Measurements from ENCODE around the gene FANCM. TPM values are rescaled to one million over a fixed set of nuclear protein-coding genes. Genes with fewer than 3 reads are reported as not detected.
"Not testable (repeated sequence)": the region's sequence is repeated elsewhere in the genome, so short reads cannot be mapped to it uniquely, and the experiment has no call there.

The FANCM gene
- total RNA-seq, 1 donor from 2014 or later, result 9.6 TPM

DNA sequence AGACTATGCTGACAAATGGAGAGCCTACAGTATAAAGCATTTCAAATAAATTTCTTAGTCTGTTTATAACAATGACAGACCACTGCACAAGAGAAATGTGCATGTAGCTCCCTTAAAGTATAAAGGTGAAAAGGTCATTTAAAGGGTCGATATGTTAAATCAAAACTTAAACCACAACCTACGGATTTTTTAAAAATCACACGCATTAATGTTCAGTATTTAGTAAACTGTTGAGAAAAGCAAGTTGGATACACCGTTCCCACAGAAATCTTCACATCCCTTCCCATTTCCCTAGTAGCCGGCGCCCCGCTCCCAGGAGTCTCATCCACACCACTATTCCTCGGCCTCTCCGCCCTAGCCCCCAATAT, 2.1 kb upstream of the FANCM start:
- Mint-ChIP-seq H3K4me3 (ENCODE audit: unreplicated experiment) (peak overlapping the region; percentile 100), H3K27ac (ENCODE audit: unreplicated experiment) (peak overlapping the region; percentile 97)

DNA sequence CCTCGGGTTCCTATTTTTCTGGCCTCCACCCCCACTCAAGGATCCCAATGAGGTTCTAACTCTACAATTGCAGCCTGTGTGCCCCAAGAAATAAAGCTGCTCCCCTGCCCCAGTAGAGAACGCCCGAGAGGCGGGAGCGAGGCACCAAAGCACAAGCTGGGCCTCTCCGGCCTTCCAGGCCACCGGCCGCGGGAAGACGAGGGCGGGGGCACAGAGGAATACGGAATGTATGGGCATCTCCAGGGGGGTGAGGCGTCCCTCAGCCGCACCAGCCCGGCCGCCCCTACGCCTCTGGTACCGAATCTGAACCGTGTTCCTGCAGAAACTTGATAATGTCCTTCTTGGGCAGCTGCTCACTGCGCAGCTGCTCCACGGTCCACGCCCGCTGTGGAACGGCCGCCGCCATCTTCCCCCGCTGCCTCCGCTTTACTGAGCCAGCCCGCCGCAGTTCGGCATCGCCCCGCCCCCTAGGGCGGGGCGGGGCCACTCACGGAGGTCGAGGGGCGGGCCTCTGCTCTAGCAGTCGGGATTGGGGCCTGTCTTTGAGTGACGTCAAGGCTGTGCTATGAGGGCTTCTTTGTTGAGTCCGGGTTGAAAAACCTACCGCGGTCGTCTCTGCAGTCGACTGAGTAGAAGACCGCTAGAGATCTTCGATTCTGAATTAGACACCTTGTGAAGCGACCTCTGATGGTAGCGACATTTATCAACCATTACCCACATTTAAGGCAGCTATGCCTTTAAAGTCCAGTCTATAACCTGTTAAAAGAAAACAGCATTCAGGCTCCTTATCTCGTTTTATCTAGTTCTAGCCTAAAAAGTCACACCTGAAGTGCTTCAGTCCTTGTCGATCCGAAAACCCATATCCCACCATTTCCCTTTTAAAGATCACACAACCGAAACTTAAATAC, 1.4 kb upstream of the FANCM start, which contains the start of gene FKBP3:
TSS of gene FKBP3 (minus strand) at position 431 of the 908 bp plus-strand sequence. CDS start at position 406, 25 bp downstream.
- Mint-ChIP-seq H3K27me3 (ENCODE audit: unreplicated experiment) (no peaks in the 10 kb centered on the region), H3K4me3 (ENCODE audit: unreplicated experiment) (peak within 1 kb of the TSS; percentile 100), H3K4me1 (ENCODE audit: low read depth, unreplicated experiment) (peaks cover 14% of the 10 kb centered on the region), H3K27ac (ENCODE audit: unreplicated experiment) (peak within 1 kb of the TSS; percentile 97), H3K36me3 (ENCODE audit: unreplicated experiment) (no peaks in the 10 kb centered on the region), H3K9me3 (ENCODE audit: unreplicated experiment) (peaks cover 8% of the 10 kb centered on the region)
- peak; percentile 93 for DNase-seq
- TF ChIP-seq, protein P1, sequence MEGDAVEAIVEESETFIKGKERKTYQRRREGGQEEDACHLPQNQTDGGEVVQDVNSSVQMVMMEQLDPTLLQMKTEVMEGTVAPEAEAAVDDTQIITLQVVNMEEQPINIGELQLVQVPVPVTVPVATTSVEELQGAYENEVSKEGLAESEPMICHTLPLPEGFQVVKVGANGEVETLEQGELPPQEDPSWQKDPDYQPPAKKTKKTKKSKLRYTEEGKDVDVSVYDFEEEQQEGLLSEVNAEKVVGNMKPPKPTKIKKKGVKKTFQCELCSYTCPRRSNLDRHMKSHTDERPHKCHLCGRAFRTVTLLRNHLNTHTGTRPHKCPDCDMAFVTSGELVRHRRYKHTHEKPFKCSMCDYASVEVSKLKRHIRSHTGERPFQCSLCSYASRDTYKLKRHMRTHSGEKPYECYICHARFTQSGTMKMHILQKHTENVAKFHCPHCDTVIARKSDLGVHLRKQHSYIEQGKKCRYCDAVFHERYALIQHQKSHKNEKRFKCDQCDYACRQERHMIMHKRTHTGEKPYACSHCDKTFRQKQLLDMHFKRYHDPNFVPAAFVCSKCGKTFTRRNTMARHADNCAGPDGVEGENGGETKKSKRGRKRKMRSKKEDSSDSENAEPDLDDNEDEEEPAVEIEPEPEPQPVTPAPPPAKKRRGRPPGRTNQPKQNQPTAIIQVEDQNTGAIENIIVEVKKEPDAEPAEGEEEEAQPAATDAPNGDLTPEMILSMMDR (IDR thresholded peaks at IDR 0.05; ENCODE audit: partially characterized antibody, unreplicated experiment), result no peak

More for the DNA sequence above, 2.1 kb upstream of the FANCM start:
- Mint-ChIP-seq H3K9me3 (ENCODE audit: unreplicated experiment) (peaks cover 8% of the 10 kb centered on the region), H3K4me1 (ENCODE audit: low read depth, unreplicated experiment) (peaks cover 14% of the 10 kb centered on the region), H3K27me3 (ENCODE audit: unreplicated experiment) (no peaks in the 10 kb centered on the region), H3K36me3 (ENCODE audit: unreplicated experiment) (no peaks in the 10 kb centered on the region)
- TF ChIP-seq, protein P1 (IDR thresholded peaks at IDR 0.05; ENCODE audit: partially characterized antibody, unreplicated experiment), result no peak
- no peak for DNase-seq

DNA sequence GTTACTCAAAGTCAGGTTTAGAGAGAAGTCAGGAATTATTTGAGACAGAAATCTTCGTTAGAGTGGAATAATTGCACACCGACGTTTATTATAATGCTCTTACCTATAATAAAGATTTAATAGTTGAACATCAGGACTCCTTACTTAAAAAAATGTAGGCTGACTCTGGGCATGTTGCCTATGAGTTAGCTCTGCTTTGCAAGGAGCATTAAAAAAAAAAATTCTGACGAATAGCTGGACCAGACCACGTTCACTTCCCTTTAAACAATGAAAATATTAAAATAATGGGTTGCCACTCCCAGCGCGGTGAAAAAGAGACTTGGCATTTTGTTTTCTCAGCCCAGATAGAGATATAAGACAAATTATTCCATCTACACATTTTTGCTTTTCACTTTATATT, 574 bp upstream of the FANCM start:
- no peak for DNase-seq
- H3K4me3 Mint-ChIP-seq (ENCODE audit: unreplicated experiment), result peak overlapping the region; percentile 100
- H3K9me3 Mint-ChIP-seq (ENCODE audit: unreplicated experiment), result peaks cover 8% of the 10 kb centered on the region
- TF ChIP-seq, protein P1 (IDR thresholded peaks at IDR 0.05; ENCODE audit: partially characterized antibody, unreplicated experiment), result no peak
- H3K36me3 Mint-ChIP-seq (ENCODE audit: unreplicated experiment), result no peaks in the 10 kb centered on the region
- H3K4me1 Mint-ChIP-seq (ENCODE audit: low read depth, unreplicated experiment), result peaks cover 14% of the 10 kb centered on the region
- peak overlapping the region; percentile 69 for H3K27ac Mint-ChIP-seq (ENCODE audit: unreplicated experiment)
- H3K27me3 Mint-ChIP-seq (ENCODE audit: unreplicated experiment), result no peaks in the 10 kb centered on the region

DNA sequence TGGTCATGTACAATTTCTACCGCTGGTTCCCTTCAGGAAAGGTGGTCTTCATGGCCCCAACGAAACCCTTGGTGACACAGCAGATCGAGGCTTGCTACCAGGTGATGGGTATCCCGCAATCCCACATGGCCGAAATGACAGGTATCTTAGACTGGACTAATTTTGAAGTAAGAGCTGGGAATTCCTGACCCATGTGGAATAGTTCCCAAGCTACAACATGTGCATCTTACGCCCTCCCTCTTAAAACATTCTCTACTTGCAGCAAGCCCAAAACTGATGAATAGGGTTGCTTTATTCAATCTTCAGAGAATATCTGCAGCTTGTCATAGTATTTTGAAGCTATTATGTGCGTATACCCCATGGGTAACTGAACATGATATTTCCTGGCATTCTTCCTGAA, 669 bp downstream of the FANCM start:
- Mint-ChIP-seq H3K36me3 (ENCODE audit: unreplicated experiment) (no peaks in the 10 kb centered on the region), H3K27me3 (ENCODE audit: unreplicated experiment) (no peaks in the 10 kb centered on the region), H3K4me3 (ENCODE audit: unreplicated experiment) (peak overlapping the region; percentile 100), H3K4me1 (ENCODE audit: low read depth, unreplicated experiment) (peaks cover 14% of the 10 kb centered on the region), H3K9me3 (ENCODE audit: unreplicated experiment) (peaks cover 8% of the 10 kb centered on the region), H3K27ac (ENCODE audit: unreplicated experiment) (peak overlapping the region; percentile 69)
- no peak for DNase-seq
- TF ChIP-seq, protein P1 (IDR thresholded peaks at IDR 0.05; ENCODE audit: partially characterized antibody, unreplicated experiment), result no peak

DNA sequence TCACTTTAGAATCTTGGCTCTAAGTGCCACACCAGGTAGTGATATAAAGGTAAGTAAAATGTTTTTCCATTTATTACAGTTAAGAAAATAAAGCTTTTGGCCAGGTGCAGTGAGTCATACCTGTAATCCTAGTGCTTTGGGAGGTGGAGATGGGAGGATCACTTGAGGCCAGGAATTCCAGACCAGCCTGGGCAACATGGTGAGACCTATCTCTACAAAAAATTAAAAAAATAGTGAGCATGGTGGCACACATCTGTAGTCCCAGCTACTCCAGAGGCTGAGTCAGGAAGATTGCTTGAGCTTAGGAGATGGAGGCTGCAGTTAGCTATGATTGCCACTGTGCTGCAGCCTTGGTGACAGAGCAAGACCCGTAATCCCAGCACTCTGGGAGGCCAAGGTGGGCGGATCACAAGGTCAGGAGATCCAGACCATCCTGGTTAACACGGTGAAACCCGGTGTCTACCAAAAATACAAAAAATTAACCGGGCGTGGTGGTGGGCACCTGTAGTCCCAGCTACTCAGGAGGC, 5.0 kb downstream of the FANCM start:
- Mint-ChIP-seq H3K36me3 (ENCODE audit: unreplicated experiment) (no peaks in the 10 kb centered on the region), H3K4me3 (ENCODE audit: unreplicated experiment) (no peak overlapping the region), H3K27me3 (ENCODE audit: unreplicated experiment) (no peaks in the 10 kb centered on the region), H3K9me3 (ENCODE audit: unreplicated experiment) (no peaks in the 10 kb centered on the region), H3K27ac (ENCODE audit: unreplicated experiment) (no peak overlapping the region), H3K4me1 (ENCODE audit: low read depth, unreplicated experiment) (peaks cover 12% of the 10 kb centered on the region)
- DNase-seq, result no peak
- TF ChIP-seq, protein P1 (IDR thresholded peaks at IDR 0.05; ENCODE audit: partially characterized antibody, unreplicated experiment), result no peak

DNA sequence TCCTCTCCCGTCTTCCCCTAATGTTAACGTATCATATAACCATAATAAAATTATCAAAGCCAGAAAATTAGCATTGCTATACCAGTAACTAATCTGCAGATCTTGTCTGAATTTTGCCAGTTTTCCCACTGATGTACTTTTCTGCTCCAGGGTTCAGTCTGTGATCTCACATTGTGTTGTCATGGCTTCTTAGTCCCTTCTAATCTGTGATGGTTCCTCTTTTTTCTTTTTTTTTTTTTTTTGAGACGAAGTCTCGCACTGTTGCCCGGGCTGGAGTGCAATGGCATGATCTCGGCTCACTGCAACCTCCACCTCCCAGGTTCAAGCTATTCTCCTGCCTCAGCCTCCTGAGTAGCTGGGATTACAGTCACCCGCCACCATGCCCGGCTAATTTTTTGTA, 6.4 kb downstream of the FANCM start:
- not testable (repeated sequence) for H3K4me1 Mint-ChIP-seq (ENCODE audit: low read depth, unreplicated experiment); H3K27ac Mint-ChIP-seq (ENCODE audit: unreplicated experiment); DNase-seq; H3K27me3 Mint-ChIP-seq (ENCODE audit: unreplicated experiment); H3K9me3 Mint-ChIP-seq (ENCODE audit: unreplicated experiment); H3K36me3 Mint-ChIP-seq (ENCODE audit: unreplicated experiment); H3K4me3 Mint-ChIP-seq (ENCODE audit: unreplicated experiment)

All from glutamatergic neuron (in vitro differentiated cells).